PFSK-1 (cell line): Measurements from ENCODE around the gene LPAR3.

Experiments used
- FOXP2 ChIP-seq: optimal IDR thresholded peaks from 2 replicates; pipeline ENCODE3; 2011; ENCODE audit warnings: borderline replicate concordance, control low read depth, inconsistent platforms; ENCODE audit not compliant: insufficient read depth; ENCODE audit errors: extremely low read length, extremely low read depth
- POLR2AphosphoS5 ChIP-seq: IDR thresholded peaks from 2 replicates; pipeline ENCODE4 v1.6.1; 2012; ENCODE audit warnings: low read depth, mild to moderate bottlenecking, control low read depth, low read length, moderate library complexity
- REST ChIP-seq, 2 experiments: IDR thresholded peaks; 2 replicates each; pipeline versions ENCODE4 v1.6.1 to v1.8.0; 2011 to 2012; ENCODE audit warnings: low read depth in 2 of 2, low read length in 2 of 2, control low read depth in 1 of 2, inconsistent platforms in 1 of 2, mild to moderate bottlenecking in 1 of 2, moderate library complexity in 1 of 2; ENCODE audit not compliant: insufficient read depth in 1 of 2
- SIN3A ChIP-seq: IDR thresholded peaks from 2 replicates; pipeline ENCODE4 v1.6.1; 2012; ENCODE audit warnings: mild to moderate bottlenecking, low read length, moderate library complexity, borderline replicate concordance; ENCODE audit not compliant: insufficient read depth
- TAF1 ChIP-seq: IDR thresholded peaks from 2 replicates; pipeline ENCODE4 v1.6.1; 2012; ENCODE audit warnings: low read length, control low read depth, borderline replicate concordance; ENCODE audit not compliant: insufficient read depth

The LPAR3 gene

GRCh38 chr1:84773933-84774497, 119.0 kb downstream of the LPAR3 start:
- no peak for TF ChIP-seq TAF1
- no peak for TF ChIP-seq REST (IDR thresholded peaks at IDR 0.05; ENCODE audit: insufficient read depth in 1 of 2, low read depth in 2 of 2, low read length in 2 of 2)
- no peak for TF ChIP-seq SIN3A
- no peak for TF ChIP-seq FOXP2
- no peak for TF ChIP-seq POLR2AphosphoS5

- no peak for TF ChIP-seq SIN3A
- no peak for TF ChIP-seq TAF1
Measured at GRCh38 chr1:84773195-84773594, 119.8 kb downstream of the LPAR3 start.

- TF ChIP-seq POLR2AphosphoS5 = no peak
- TF ChIP-seq REST (IDR thresholded peaks at IDR 0.05; ENCODE audit: insufficient read depth in 1 of 2, low read depth in 2 of 2, low read length in 2 of 2) = no peak
- no peak for TF ChIP-seq FOXP2
- TF ChIP-seq SIN3A = no peak
- no peak for TF ChIP-seq TAF1
Measured at GRCh38 chr1:84772428-84772943, 120.5 kb downstream of the LPAR3 start.

GRCh38 chr1:84771895-84772294, 121.1 kb downstream of the LPAR3 start:
- TF ChIP-seq TAF1 = no peak

GRCh38 chr1:84770481-84770880, 122.5 kb downstream of the LPAR3 start:
- TF ChIP-seq FOXP2 (no peak), TAF1 (no peak), SIN3A (no peak), POLR2AphosphoS5 (no peak), REST (IDR thresholded peaks at IDR 0.05; ENCODE audit: insufficient read depth in 1 of 2, low read depth in 2 of 2, low read length in 2 of 2) (no peak)

GRCh38 chr1:84769636-84770035, 123.4 kb downstream of the LPAR3 start:
- TF ChIP-seq POLR2AphosphoS5 = no peak
- no peak for TF ChIP-seq SIN3A
- TF ChIP-seq REST (IDR thresholded peaks at IDR 0.05; ENCODE audit: insufficient read depth in 1 of 2, low read depth in 2 of 2, low read length in 2 of 2) = no peak
- TF ChIP-seq FOXP2 = no peak
- no peak for TF ChIP-seq TAF1
